DMS79 treated with DMSO at 0.1 percent for 48 hours (cell line): Measurements from ENCODE around the gene CHCHD3.
"Not testable (repeated sequence)": the region's sequence is repeated elsewhere in the genome, so short reads cannot be mapped to it uniquely, and the experiment has no call there.

Source experiments
- DNase-seq: peaks from one replicate; lab custom pipeline; 2025; lab: John Stamatoyannopoulos, UW

Gene CHCHD3

GRCh38 chr7:132953468-132953867 is 128.4 kb downstream of the CHCHD3 start:
- no peak for DNase-seq

- no peak for DNase-seq
Measured at GRCh38 chr7:132950725-132951124, 131.2 kb downstream of the CHCHD3 start.

- DNase-seq: no peak
Measured at GRCh38 chr7:132947011-132947410, 134.9 kb downstream of the CHCHD3 start.

- no peak for DNase-seq
Measured at GRCh38 chr7:132944774-132945173, 137.1 kb downstream of the CHCHD3 start.

- DNase-seq: no peak
Measured at GRCh38 chr7:132943645-132944044, 138.2 kb downstream of the CHCHD3 start.

GRCh38 chr7:132942701-132943100 is 139.2 kb downstream of the CHCHD3 start:
- no peak for DNase-seq

GRCh38 chr7:132941905-132942304 is 140.0 kb downstream of the CHCHD3 start:
- no peak for DNase-seq

GRCh38 chr7:132941428-132941827 is 140.5 kb downstream of the CHCHD3 start:
- DNase-seq: no peak

- DNase-seq: no peak
Measured at GRCh38 chr7:132940084-132940483, 141.8 kb downstream of the CHCHD3 start.

- peak; percentile 10 for DNase-seq
Measured at GRCh38 chr7:132939495-132939894, 142.4 kb downstream of the CHCHD3 start.

- no peak for DNase-seq
Measured at GRCh38 chr7:132937286-132937685, 144.6 kb downstream of the CHCHD3 start.

GRCh38 chr7:132935608-132936007 is 146.3 kb downstream of the CHCHD3 start:
- DNase-seq: no peak

GRCh38 chr7:132934017-132934416 is 147.9 kb downstream of the CHCHD3 start:
- no peak for DNase-seq

- DNase-seq: no peak
Measured at GRCh38 chr7:132933072-132933458, 148.8 kb downstream of the CHCHD3 start.

GRCh38 chr7:132932296-132933071 is 149.4 kb downstream of the CHCHD3 start:
- DNase-seq: no peak

GRCh38 chr7:132930881-132931280 is 151.0 kb downstream of the CHCHD3 start:
- DNase-seq: no peak

- not testable (repeated sequence) for DNase-seq
Measured at GRCh38 chr7:132929944-132930343, 151.9 kb downstream of the CHCHD3 start.

GRCh38 chr7:132919771-132920170 is 162.1 kb downstream of the CHCHD3 start:
- no peak for DNase-seq

- DNase-seq: no peak
Measured at GRCh38 chr7:132915647-132916046, 166.2 kb downstream of the CHCHD3 start.

GRCh38 chr7:132910657-132911056 is 171.2 kb downstream of the CHCHD3 start:
- DNase-seq: no peak

GRCh38 chr7:132907380-132907940 is 174.4 kb downstream of the CHCHD3 start:
- no peak for DNase-seq

- DNase-seq: no peak
Measured at GRCh38 chr7:132906193-132906835, 175.6 kb downstream of the CHCHD3 start.

- DNase-seq: not testable (repeated sequence)
Measured at GRCh38 chr7:132905136-132905535, 176.8 kb downstream of the CHCHD3 start.
